GM18867 (cell line): ENCODE results near the gene PEX11G.

Experiments used
- ATAC-seq: cut with Tn5 transposase; IDR thresholded peaks from one replicate; pipeline ENCODE4 v1.9.1; 2021; ENCODE audit warnings: mild to moderate bottlenecking, moderate library complexity; ENCODE audit not compliant: unreplicated experiment

Gene PEX11G

GRCh38 chr19:7488736-7489353 lies at the start of gene PEX11G:
TSS of gene PEX11G (minus strand) at chr19:7489035. CDS start at chr19:7489010, 25 bp downstream.
- peak; percentile 81 for ATAC-seq

DNA sequence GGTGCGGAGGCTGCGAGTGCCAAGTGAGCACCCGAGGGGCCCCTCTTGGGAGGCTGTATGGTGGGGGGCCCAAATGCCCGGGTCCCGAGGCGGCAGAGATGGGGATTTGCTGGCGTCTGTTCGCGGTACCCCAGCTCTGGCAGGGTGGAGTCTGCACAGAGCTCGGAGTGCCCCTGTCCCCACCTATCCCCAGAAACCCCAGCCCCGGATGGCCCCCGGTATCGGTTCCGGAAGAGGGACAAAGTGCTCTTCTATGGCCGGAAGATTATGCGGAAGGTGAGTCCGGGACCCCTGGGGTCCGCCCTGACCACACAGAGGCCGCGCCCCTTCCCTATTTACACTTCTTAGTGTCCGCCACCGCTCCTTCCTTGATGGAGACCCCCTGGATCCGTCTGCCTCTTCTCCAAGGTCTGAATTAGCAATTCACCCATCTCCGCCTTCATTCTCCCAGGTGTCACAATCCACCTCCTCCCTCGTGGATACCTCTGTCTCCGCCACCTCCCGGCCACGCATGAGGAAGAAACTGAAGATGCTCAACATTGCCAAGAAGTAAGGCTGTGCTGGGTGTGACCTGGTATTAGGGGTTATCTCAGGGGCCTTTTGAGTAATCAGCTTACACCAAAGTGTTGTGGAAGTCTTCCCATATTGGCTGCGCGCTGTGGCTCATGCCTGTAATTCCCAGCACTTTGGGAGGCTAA lies 47.3 kb upstream of the PEX11G start:
- peak; percentile 15 for ATAC-seq

DNA sequence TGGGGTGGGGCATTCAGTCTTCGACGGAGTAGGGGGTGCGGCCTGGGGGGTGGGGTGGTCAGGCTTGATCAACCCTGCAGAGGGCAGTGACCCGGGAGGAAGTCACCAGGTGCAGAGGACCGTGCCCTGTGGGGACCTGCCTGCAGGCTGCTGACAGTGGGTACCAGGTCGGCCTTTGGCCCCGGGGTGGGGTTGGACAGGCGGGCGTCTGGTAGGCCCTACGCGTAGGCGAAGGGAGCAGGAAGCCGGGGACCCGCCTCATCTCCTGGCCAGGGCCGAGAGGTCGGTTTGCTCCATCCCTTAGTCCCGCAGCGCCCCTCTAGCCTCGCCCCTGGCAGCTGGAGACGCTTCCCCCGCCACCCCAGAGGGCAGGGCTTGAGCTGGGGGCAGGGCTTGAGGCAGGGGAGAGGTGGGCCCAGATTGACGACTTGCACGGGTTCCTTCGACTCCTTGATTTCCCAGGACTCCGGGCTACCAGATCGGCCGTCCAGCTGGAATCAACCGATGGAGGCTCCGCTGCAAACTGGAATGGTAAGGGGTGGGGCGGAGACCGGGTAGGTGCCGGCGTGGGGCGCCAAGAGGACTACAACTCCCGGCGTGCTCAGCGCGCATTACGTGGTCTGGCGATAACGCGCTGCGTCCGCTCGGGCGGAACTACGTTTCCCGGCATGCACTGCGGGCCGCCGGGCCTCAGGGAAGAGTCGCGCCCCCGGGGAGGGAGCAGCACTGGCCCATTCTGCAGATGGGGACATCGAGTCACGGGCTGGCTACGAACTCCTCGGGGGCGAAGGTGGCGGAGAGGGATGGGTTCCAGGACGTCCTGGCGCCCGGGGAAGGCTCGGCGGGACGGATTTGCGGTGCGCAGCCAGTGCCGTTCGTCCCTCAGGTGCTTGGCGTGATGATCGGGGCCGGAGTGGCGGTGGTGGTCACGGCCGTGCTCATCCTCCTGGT lies 46.5 kb upstream of the PEX11G start, which contains the start of gene PNPLA6:
TSS of gene PNPLA6 (plus strand) at position 671 of the 951 bp plus-strand sequence. CDS start at position 743, 72 bp downstream.
- ATAC-seq: peak; percentile 70

DNA sequence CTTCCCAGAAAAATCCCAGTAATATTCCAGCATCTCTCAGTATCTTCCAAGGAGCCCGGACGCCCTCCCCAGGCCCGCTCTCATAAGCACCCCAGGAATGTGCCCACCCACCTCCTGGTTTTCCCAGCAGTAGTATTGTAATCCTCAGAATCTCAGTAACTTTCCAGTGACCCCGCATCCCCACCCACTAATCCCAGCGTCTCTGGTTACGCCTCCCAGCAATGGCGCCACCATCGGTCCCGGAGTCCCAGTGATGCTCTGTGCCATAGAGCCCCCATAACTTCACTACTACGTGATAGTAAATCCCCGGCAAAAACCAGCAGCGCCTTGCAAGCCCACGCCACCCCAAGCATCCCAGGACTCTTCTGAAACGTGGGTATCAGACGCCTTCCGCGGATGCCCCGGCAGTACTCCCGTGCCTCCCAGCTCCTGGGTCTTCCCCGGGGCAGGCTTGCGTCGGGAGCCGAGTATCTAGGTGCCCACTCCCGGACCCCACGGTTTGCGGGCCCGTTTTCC lies 45.8 kb upstream of the PEX11G start:
- ATAC-seq: no peak

DNA sequence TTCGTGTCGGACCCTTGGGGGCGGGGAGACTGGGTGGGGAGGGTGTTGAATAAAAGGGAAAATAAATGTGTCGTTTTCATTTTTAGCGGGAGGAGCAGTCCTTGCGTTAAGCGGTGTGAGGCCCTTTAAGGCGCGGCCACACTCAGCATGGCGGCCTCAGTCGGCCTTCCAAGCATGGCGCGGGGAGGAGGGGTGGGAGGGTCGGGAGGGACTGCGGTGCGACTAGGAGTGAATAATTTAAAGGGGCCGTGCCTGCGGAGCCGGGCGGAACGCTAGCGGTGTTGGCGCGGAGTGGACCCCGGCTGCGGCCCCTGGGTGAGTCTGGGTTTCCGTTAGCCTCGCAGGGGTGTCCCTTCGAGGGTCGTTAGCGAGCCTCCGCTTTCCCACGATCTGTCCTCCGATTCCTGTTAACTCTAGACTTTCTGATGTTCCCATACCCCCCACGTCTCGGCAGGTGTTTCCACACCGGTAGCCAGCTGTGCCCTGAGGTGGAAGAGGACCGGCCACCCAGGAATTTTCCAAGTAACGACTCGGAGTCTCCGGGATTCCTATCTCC lies 45.2 kb upstream of the PEX11G start:
- no peak for ATAC-seq

- no peak for ATAC-seq
Measured at GRCh38 chr19:7533281-7533885, 44.5 kb upstream of the PEX11G start.

GRCh38 chr19:7529610-7530490 lies 41.0 kb upstream of the PEX11G start:
- no peak for ATAC-seq

DNA sequence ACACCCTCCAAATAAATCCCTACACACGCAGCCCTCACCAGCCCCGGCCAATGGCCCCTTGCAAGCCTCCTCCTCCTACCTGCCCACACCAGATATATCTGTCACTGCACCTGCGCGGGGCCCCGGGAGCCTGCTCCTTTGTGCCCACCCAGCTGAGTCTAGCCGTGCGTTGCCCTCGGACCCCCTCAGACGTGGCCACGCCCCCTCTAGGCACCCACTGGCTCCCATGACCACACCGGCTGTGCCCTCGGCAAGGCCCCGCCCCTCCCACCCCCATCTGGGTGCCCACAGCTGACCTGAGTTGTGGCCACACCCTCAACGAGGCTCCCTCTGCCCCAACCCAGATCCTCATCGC lies 40.4 kb upstream of the PEX11G start:
- ATAC-seq: no peak

- no peak for ATAC-seq
Measured at GRCh38 chr19:7528522-7529245, 39.8 kb upstream of the PEX11G start.

DNA sequence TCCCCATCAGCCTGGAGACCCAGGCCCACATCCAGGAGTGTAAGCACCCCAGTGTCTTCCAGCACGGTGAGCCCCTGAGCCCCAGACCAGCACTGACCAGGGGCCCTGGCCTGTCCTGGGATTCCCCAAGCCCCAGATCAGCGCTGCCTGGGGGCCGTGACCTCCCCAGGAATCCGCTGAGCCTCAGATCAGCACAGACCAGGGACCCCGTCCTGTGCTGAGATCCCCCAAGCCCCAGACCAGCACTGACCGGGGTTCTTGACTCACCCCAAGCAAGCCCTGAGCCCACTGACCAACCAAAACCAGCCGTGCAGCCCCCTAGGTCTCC lies 39.3 kb upstream of the PEX11G start:
- ATAC-seq: no peak

- no peak for ATAC-seq
Measured at GRCh38 chr19:7527516-7528191, 38.8 kb upstream of the PEX11G start.

DNA sequence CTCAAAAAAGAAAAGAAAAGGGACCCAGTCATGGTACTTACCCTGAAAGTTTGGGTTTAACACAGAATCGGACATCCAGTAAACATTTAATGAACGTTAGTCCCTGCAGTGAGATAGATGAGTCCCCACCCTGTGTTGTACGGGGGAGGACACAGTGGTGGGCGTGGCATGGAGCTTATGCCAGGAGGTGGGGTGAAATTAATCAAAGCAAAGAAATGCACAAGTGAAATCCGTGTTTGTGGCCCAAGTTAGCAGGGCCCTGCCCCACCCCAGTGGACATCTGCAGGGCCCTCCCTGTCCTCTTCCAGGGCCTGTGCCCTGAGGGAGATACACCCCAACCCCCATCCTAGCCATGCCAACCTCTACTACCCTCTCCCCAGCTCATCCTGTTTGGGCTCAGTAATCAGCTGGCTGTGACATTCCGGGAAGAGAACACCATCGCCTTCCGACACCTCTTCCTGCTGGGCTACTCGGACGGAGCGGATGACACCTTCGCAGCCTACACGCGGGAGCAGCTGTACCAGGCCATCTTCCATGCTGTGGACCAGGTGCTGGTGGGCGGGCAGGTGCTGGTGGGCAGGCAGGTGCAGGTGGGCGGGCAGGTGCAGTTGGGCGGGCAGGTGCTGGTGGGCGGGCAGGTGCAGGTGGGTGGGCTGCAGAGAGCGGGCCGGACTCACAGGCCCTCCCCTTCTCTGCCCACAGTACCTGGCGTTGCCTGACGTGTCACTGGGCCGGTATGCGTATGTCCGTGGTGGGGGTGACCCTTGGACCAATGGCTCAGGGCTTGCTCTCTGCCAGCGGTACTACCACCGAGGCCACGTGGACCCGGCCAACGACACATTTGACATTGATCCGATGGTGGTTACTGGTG lies 37.5 kb upstream of the PEX11G start:
- no peak for ATAC-seq

DNA sequence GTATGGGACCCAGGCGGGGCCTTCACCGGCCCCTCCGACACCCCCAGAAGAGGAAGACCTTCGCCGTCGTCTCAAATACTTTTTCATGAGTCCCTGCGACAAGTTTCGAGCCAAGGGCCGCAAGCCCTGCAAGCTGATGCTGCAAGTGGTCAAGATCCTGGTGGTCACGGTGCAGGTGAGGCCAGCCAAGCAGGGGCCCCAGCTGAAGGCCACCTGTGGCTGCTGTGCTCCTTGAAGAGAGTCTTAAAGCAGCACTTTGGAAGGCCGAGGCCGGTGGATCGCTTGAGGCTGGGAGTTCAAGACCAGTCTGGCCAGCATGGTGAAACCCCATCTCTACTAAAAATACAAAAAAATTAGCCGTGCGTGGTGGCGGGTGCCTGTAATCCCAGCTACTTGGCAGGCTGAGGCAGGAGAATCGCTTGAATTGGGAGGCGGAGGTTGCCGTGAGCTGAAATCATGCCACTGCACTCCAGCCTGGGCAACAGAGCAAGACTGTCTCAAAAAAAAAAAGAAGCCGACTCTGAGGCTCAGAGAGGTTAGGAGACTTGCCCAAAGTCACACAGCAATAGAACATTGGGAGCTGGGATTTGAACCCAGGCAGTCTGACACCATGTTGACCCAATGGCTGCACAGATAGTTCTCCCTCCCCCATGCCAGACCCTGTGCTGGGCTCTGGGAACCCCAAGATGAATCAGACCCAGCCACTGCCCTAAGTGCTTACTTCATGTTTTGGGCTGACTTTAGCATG lies 36.3 kb upstream of the PEX11G start:
- ATAC-seq: no peak

GRCh38 chr19:7524523-7524922 lies 35.7 kb upstream of the PEX11G start:
- ATAC-seq: no peak

GRCh38 chr19:7522923-7523667 lies 34.3 kb upstream of the PEX11G start:
- ATAC-seq: no peak
